ENCODE results near the gene UNKL. TPM values are rescaled to one million over a fixed set of nuclear protein-coding genes. Genes with fewer than 3 reads are reported as not detected.

UNKL gene
- total and polyA plus RNA-seq, 2 of the 8 experiments (the other 6 are each of a cell fraction or from before 2014, with no cell fraction given): 25.1 to 31.8 TPM

DNA sequence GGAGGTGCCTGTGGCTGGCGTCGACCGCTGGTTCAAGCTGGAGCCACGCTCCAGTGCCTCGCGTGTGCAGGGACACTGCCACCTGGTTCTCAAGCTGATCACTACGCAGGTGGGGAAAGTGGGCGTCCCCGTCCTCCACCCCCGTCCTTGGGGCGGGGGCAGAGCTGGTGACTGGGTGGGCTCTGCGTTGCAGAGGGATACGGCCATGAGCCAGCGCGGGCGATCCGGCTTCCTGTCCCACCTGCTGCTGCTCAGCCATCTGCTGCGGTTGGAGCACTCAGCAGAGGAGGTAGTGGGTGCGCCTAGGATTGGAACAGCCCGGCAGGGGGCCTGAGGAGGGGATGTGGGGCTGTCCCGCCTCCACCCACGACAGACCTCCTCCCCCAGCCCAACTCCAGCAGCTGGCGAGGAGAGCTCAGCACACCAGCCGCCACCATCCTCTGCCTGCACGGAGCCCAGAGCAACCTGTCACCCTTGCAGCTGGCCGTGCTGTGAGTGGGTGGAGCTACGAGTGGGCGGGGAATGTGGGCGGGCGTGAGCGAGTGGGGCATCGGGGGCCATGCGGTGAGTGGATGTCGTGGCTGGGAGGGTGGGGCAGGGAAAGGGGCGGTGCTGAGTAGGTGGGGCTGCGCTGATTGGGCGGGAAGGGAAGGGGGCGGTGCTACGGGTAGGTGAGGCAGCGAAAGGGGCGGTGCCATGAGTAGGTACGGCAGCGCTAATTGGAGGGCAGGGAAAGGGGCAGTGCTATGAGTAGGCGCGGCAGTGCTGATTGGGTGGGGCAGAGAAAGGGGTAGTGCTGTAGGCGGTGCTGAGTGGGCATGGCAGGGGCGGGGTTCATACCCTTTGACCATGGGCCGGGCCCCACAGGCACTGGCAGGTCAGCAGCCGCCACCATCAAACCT is 71.7 kb downstream of the UNKL start:
- H3K27me3 ChIP-seq (replicated peaks in 1 of 4; ENCODE audit: control insufficient read depth in 3 of 4, extremely low read depth in 1 of 4, insufficient read depth in 3 of 4, low read length in 3 of 4): peaks cover 0 to 8% (median 0%) of the 10 kb centered on the region in 4 experiments; a peak in 3 of 7 replicates
- ChIA-PET CTCF (ENCODE audit: partially characterized antibody) (interaction anchor here (0.5 to 11.1 kb wide), 6 partner anchors 11 to 121 kb away, joined by 3 to 52 read pairs (median 4); partner anchors contain the start of gene BAIAP3), POLR2A (ENCODE audit: partially characterized antibody) (interaction anchor here (1.0 to 2.1 kb wide), 5 partner anchors 8 to 35 kb away, joined by 3 to 7 read pairs (median 5); partner anchors contain the start of genes BAIAP3, GNPTG and TSR3)
- H3K9ac ChIP-seq (replicated peaks in 1 of 4; ENCODE audit: extremely low read depth in 1 of 4, low read depth in 3 of 4, low read length in 3 of 4): no peak overlapping the region
- no peak overlapping the region for H4K91ac ChIP-seq (replicated peaks; ENCODE audit: insufficient read length, low read length)
- DNase-seq (ENCODE audit: low read depth in 1 of 2, low spot score in 2 of 2): peak; percentile 96 to 97
- no peaks in the 10 kb centered on the region for H3K79me2 ChIP-seq (ENCODE audit: control insufficient read depth in 1 of 2, insufficient read depth in 2 of 2, low read length in 2 of 2)
- FAIRE-seq: peak; percentile 81
- H3K23ac ChIP-seq (ENCODE audit: insufficient read length): no peak overlapping the region
- H3K27ac ChIP-seq (ENCODE audit: low read depth, low read length): no peak overlapping the region
- no peak overlapping the region for H3K14ac ChIP-seq (ENCODE audit: insufficient read length)
- no peak overlapping the region for H3K56ac ChIP-seq (replicated peaks; ENCODE audit: insufficient read length, low read depth, low read length)
- no peak overlapping the region for H2AK5ac ChIP-seq (ENCODE audit: low read depth, low read length)
- H3K9me3 ChIP-seq (ENCODE audit: insufficient read depth in 2 of 2, low read depth in 1 of 2, low read length in 1 of 2): no peaks in the 10 kb centered on the region
- H3K4me3 ChIP-seq (ENCODE audit: extremely low read depth in 1 of 4, insufficient read depth in 2 of 4, low read depth in 3 of 4, low read length in 4 of 4): peak overlapping the region; percentile 32 to 59 (median 41); a peak in 7 of 8 replicates
- no peak overlapping the region for H2BK120ac ChIP-seq (replicated peaks; ENCODE audit: low read depth, low read length)
- peaks cover 0 to 12% (median 3%) of the 10 kb centered on the region in 4 experiments; a peak in 4 of 7 replicates for H3K4me1 ChIP-seq (replicated peaks in 1 of 4; ENCODE audit: control insufficient read depth in 3 of 4, insufficient read depth in 4 of 4, low read length in 3 of 4)
- H4K5ac ChIP-seq (ENCODE audit: insufficient read length, low read depth, low read length): no peak overlapping the region
- no peak overlapping the region for H2BK5ac ChIP-seq (ENCODE audit: low read depth, low read length)
- H2BK15ac ChIP-seq (ENCODE audit: low read length): no peak overlapping the region
- 24% methylated on average over 36 of the region's 49 CpGs; no CpG with 5 or more reads in 1 of the 2 experiments for WGBS, 2 experiments (ENCODE audit: extremely low coverage in 1 of 2, insufficient coverage in 1 of 2, insufficient read length in 1 of 2, insufficient replicate concordance in 2 of 2, low coverage in 1 of 2, low lambda C conversion rate in 2 of 2, missing lambda C conversion rate in 1 of 2)
- no peak overlapping the region for H2BK20ac ChIP-seq (ENCODE audit: low read length)
- H2BK12ac ChIP-seq (ENCODE audit: low read depth, low read length): no peak overlapping the region
- no peaks in the 10 kb centered on the region for H3K79me1 ChIP-seq (ENCODE audit: low read depth, low read length)
- no peak overlapping the region for H2AFZ ChIP-seq (ENCODE audit: low read length)
- H3K4me2 ChIP-seq (ENCODE audit: insufficient read depth in 1 of 2, low read depth in 2 of 2, low read length in 2 of 2): peak overlapping the region; percentile 65 to 86
- H3K4ac ChIP-seq (replicated peaks; ENCODE audit: insufficient read length, low read depth, low read length): no peak overlapping the region
- H3K23me2 ChIP-seq (ENCODE audit: low read depth, low read length): peaks cover 4% of the 10 kb centered on the region; the same call in 1 of the 2 replicates
- peaks cover 0 to 12% of the 10 kb centered on the region in 2 experiments for H4K20me1 ChIP-seq (replicated peaks in 1 of 2; ENCODE audit: control insufficient read depth in 1 of 2, insufficient read depth in 2 of 2, low read length in 2 of 2)
- peaks cover 0 to under 1% (median 0%) of the 10 kb centered on the region in 4 experiments; a peak in 1 of 8 replicates for H3K36me3 ChIP-seq (ENCODE audit: control insufficient read depth in 2 of 4, insufficient read depth in 4 of 4, low read length in 3 of 4)
- no peak overlapping the region; the same call in 1 of the 2 replicates for H3K18ac ChIP-seq (ENCODE audit: extremely low read depth, low read length)
- no peak overlapping the region for H4K8ac ChIP-seq (ENCODE audit: extremely low read depth, insufficient read depth, low read length)
- TF ChIP-seq CHD2 (IDR thresholded peaks at IDR 0.05; ENCODE audit: low read length): peak; percentile 56
- TF ChIP-seq CREB1 (IDR thresholded peaks at IDR 0.05): peak; percentile 61; the same call in 1 of the 2 replicates
- peak; percentile 42; the same call in 1 of the 2 replicates for TF ChIP-seq TBP (IDR thresholded peaks at IDR 0.05; ENCODE audit: low read depth, low read length)
- no peak for TF ChIP-seq SAP30 (IDR thresholded peaks at IDR 0.05; ENCODE audit: insufficient read depth, insufficient replicate concordance, low read length)
- TF ChIP-seq BACH1 (IDR thresholded peaks at IDR 0.05; ENCODE audit: low read length): peak; percentile 73; the same call in 1 of the 2 replicates
- TF ChIP-seq SP1 (IDR thresholded peaks at IDR 0.05; ENCODE audit: low read depth, low read length): peak; percentile 92
- TF ChIP-seq TCF12 (IDR thresholded peaks at IDR 0.05; ENCODE audit: low read depth, low read length): no peak
- no peak for TF ChIP-seq TAF7 (optimal IDR thresholded peaks at IDR 0.05; ENCODE audit: borderline replicate concordance, low read depth, low read length)
- no peak for TF ChIP-seq GABPA (IDR thresholded peaks at IDR 0.05; ENCODE audit: borderline replicate concordance, insufficient read depth, low read length)
- peak; percentile 97 for TF ChIP-seq SP4 (IDR thresholded peaks at IDR 0.05; ENCODE audit: low read length)
- TF ChIP-seq EGR1 (IDR thresholded peaks at IDR 0.05; ENCODE audit: borderline replicate concordance, low read depth, low read length): peak; percentile 53; the same call in 1 of the 2 replicates
